Measurements from ENCODE around the gene COL1A1.

COL1A1 gene

DNA sequence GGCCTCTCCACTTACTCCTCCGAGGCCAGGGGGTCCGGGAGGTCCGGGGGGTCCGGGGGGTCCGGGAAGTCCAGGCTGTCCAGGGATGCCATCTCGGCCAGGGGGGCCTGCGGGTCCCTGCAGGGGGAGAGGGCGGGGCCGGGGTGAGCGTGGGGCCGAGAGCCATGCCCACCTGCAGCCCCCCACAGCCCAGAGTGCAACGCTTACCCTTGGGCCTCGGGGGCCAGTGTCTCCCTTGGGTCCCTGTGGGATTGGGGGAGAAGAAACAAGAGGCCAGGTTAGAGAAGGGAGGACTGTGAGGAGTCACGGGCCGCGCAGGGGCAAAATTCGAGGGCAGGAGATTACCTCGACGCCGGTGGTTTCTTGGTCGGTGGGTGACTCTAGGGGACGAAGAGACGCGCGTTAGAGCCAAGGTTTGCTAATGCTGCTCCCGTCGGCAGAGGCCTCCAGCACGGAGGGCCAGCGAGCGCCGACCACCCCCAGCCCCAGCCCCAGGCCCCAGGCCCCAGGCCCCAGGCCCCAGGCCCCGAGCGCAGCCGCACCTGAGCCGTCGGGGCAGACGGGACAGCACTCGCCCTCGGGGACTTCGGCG, 2.1 kb downstream of the COL1A1 start:
- no peak overlapping the region for H3K4me3 Mint-ChIP-seq
- no peak overlapping the region for H3K27ac Mint-ChIP-seq
- H3K36me3 Mint-ChIP-seq (ENCODE audit: low read depth) = no peaks in the 10 kb centered on the region
- DNase-seq = no peak
- H3K27me3 Mint-ChIP-seq = peaks cover 51% of the 10 kb centered on the region
- peaks cover 23% of the 10 kb centered on the region for H3K4me1 Mint-ChIP-seq (ENCODE audit: low read depth)
- no peaks in the 10 kb centered on the region for H3K9me3 Mint-ChIP-seq

DNA sequence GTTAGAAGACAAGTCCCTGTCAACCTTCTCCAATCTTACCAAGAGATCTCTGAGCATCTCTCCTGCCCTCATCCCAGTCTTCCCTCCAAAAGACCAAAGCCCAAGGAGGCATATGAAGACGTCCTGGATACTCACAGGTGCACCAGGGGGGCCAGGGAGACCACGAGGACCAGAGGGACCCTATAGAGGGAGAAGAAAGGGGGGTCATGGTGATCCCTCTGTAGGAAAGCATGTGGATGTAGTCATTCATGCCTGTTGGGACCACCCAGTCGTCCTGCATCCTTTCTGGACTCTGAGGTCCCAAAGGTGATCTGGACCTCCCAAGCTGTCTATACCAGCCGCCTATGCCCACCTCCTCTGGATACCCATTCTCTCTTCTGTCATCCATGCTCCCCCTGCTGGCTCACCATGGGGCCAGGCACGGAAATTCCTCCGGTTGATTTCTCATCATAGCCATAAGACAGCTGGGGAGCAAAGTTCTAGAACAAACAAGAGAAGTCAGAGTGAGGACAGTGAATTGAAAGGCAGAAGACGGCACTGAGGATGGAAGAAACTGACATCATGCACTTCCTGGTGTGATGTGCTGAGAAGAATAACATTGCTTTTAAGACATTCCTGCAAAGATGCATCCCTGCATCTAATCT, 3.3 kb downstream of the COL1A1 start:
- H3K9me3 Mint-ChIP-seq = no peaks in the 10 kb centered on the region
- H3K27me3 Mint-ChIP-seq = peaks cover 43% of the 10 kb centered on the region
- peak; percentile 70 for DNase-seq
- no peak overlapping the region for H3K4me3 Mint-ChIP-seq
- no peaks in the 10 kb centered on the region for H3K36me3 Mint-ChIP-seq (ENCODE audit: low read depth)
- no peak overlapping the region for H3K27ac Mint-ChIP-seq
- peaks cover 23% of the 10 kb centered on the region for H3K4me1 Mint-ChIP-seq (ENCODE audit: low read depth)

DNA sequence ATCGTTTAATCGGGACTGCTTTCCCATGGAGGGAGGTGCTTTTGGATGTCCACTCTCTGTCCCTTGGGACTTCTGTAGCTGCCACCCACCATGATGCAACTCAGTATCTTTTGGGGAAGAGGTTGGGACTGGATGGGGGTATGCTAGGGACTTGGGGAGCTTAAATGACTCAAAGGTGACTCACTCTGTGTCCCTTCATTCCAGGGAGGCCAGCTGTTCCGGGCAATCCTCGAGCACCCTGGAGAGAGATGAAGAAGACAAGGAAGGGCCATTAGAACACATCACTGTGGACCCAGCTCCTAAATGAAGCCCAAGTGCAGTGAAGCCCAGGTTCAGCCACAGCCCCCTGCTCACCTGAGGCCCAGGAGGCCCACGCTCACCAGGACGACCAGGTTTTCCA, 4.6 kb downstream of the COL1A1 start:
- H3K27ac Mint-ChIP-seq = no peak overlapping the region
- H3K36me3 Mint-ChIP-seq (ENCODE audit: low read depth) = no peaks in the 10 kb centered on the region
- no peaks in the 10 kb centered on the region for H3K9me3 Mint-ChIP-seq
- DNase-seq = no peak
- no peak overlapping the region for H3K4me3 Mint-ChIP-seq
- peaks cover 23% of the 10 kb centered on the region for H3K4me1 Mint-ChIP-seq (ENCODE audit: low read depth)
- H3K27me3 Mint-ChIP-seq = peaks cover 30% of the 10 kb centered on the region

DNA sequence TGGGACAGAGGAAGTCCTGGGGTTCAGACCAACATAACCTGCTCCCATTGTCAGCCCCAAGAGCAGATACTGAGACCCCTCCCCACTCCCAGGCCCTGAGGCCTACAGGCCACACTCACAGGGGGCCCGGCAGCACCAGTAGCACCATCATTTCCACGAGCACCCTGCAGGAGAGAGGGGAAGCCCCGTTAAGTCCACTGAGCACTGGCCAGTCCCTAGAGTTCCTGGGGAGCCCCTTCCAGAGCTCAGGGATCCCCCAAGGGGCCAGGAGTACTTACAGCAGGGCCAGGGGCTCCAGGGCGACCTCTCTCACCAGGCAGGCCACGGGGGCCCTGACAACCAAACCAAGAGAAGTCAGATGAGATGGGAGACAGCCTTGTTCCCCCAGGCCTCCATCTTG, 5.4 kb downstream of the COL1A1 start:
- Mint-ChIP-seq H3K36me3 (ENCODE audit: low read depth) (no peaks in the 10 kb centered on the region), H3K4me3 (no peak overlapping the region), H3K9me3 (no peaks in the 10 kb centered on the region), H3K27ac (no peak overlapping the region), H3K27me3 (peaks cover 23% of the 10 kb centered on the region), H3K4me1 (ENCODE audit: low read depth) (peaks cover 19% of the 10 kb centered on the region)
- DNase-seq = no peak

DNA sequence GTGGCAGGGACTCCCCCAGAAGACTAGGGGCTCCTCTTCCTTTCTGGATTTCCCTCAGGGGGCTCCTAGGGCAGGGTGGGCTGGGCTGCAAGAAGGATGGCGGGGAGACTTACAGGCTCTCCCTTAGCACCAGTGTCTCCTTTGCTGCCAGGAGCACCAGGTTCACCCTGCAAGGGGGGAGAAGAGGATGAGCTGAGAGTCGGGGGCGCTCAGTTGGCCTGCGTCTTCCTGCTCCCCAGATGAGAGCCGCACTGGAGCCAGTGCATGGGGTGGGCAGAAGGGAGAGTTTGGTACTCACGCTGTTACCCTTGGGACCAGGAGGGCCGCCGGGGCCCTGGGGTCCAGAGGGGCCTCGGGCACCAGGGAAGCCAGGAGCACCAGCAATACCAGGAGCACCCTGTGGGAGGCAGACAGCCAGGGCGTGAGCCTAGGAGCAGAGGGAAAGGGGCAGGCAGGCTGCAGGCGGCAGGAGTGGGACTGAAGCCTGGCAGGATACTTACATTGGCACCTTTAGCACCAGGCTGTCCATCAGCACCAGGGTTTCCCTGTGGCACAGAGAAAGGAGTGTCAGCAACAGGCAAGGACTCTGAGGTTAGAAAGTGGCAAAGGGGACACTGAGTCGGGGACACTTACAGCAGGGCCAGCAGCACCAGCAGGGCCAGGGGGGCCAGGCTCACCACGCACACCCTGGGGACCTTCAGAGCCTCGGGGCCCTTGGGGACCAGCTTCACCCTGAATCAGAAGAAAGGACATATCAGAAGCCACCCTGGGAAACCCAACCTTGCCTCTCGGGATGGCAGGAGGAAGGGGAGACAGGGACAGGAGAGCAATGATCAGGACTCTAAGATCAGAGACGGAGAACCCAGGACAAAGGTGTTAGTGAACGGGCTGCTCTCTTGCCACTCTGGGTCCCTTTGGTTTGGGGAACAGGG, 6.2 kb downstream of the COL1A1 start:
- no peaks in the 10 kb centered on the region for H3K9me3 Mint-ChIP-seq
- H3K4me1 Mint-ChIP-seq (ENCODE audit: low read depth) = peaks cover 12% of the 10 kb centered on the region
- H3K27ac Mint-ChIP-seq = no peak overlapping the region
- H3K36me3 Mint-ChIP-seq (ENCODE audit: low read depth) = no peaks in the 10 kb centered on the region
- H3K4me3 Mint-ChIP-seq = no peak overlapping the region
- peaks cover 18% of the 10 kb centered on the region for H3K27me3 Mint-ChIP-seq
- no peak for DNase-seq

DNA sequence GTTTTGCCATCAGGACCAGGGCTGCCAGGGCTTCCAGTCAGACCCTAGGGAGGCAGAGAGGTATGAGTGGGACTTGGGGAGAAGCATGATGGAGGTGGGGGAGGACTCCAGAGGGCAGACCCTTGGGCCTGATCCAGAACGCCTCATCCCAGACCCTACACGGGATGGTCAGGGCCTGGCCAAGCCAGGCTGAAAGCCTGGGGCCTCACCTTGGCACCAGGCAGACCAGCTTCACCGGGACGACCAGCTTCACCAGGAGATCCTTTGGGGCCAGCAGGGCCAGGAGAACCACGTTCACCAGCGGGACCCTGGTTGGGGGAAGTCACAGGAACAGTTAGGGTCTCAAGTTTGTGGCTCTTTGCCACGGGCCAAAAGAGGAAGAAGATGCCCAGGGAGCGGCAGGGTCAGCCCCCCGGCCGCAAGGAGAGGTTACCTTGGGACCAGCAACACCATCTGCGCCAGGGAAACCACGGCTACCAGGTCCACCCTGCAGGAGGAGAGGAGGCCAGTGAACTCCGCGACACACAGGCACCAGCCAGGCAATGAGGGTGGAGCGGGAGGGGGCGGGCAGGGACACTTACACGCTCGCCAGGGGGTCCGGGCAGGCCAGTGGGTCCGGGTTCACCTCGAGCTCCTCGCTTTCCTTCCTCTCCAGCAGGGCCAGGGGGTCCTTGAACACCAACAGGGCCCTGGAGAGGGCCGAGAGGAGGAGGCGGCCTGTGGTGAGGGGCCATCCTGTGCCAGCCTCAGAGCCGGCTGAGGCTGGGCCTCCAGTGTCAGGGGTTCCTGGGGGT, 7.1 kb downstream of the COL1A1 start:
- no peak overlapping the region for H3K4me3 Mint-ChIP-seq
- H3K27ac Mint-ChIP-seq = no peak overlapping the region
- peaks cover 18% of the 10 kb centered on the region for H3K27me3 Mint-ChIP-seq
- no peaks in the 10 kb centered on the region for H3K9me3 Mint-ChIP-seq
- H3K4me1 Mint-ChIP-seq (ENCODE audit: low read depth) = peaks cover 6% of the 10 kb centered on the region
- no peak for DNase-seq
- no peaks in the 10 kb centered on the region for H3K36me3 Mint-ChIP-seq (ENCODE audit: low read depth)

DNA sequence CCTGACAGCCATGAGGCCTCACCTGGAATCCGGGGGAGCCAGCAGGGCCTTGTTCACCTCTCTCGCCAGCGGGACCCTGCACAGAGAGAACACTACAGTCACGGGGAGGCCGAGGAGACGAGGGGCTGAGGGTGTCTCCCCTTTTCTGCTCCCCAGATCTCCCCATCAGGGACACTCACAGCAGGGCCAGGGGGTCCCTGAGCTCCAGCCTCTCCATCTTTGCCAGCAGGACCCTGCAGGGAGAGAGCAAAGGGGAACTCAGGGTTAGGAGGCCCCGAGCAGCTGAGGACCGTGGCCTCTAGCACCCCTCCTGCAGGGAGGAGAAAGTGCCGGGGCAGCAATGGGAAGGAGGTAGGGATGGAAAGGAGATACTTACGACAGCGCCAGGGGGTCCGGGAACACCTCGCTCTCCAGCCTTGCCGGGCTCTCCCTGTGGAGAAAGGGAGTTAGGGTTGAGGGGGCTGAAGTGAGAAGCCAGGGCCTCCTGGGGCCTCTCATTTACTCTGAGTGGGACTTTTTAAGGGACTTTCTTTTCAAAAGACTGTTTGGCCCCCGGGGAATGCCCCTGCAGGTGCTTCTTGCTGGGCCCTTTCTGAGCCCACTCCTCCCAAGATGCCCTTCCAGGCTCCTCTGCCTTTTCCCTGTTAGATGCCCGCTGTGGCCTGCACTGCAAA, 8.7 kb downstream of the COL1A1 start:
- no peak overlapping the region for H3K27ac Mint-ChIP-seq
- peaks cover 8% of the 10 kb centered on the region for H3K27me3 Mint-ChIP-seq
- no peaks in the 10 kb centered on the region for H3K36me3 Mint-ChIP-seq (ENCODE audit: low read depth)
- H3K9me3 Mint-ChIP-seq = no peaks in the 10 kb centered on the region
- DNase-seq = no peak
- H3K4me1 Mint-ChIP-seq (ENCODE audit: low read depth) = no peaks in the 10 kb centered on the region
- H3K4me3 Mint-ChIP-seq = no peak overlapping the region

DNA sequence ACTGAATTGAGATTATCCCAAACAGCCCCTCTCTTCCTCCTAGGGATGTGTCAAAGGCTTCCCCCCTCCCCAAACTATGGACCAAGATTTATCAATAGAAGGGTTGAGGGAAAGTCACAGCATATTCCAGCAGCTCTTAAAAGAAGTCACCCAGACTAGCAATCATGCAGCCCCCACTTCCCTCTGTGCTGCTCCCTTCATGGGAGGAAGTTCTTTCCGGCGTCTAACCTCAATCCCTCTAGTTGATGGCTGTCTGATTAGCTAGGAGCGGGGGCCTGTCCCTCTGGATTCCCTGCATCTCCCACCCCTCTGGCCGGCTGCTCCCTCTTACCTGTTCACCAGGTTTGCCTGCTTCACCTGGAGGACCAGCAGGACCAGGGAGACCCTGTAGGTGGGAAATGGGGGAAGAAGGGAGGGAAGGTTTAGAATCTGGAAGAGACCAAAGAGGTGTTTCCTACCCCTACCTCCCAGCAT, 9.2 kb downstream of the COL1A1 start:
- no peak for DNase-seq
- H3K36me3 Mint-ChIP-seq (ENCODE audit: low read depth) = no peaks in the 10 kb centered on the region
- no peaks in the 10 kb centered on the region for H3K4me1 Mint-ChIP-seq (ENCODE audit: low read depth)
- no peak overlapping the region for H3K4me3 Mint-ChIP-seq
- H3K9me3 Mint-ChIP-seq = no peaks in the 10 kb centered on the region
- peaks cover 2% of the 10 kb centered on the region for H3K27me3 Mint-ChIP-seq
- H3K27ac Mint-ChIP-seq = no peak overlapping the region

DNA sequence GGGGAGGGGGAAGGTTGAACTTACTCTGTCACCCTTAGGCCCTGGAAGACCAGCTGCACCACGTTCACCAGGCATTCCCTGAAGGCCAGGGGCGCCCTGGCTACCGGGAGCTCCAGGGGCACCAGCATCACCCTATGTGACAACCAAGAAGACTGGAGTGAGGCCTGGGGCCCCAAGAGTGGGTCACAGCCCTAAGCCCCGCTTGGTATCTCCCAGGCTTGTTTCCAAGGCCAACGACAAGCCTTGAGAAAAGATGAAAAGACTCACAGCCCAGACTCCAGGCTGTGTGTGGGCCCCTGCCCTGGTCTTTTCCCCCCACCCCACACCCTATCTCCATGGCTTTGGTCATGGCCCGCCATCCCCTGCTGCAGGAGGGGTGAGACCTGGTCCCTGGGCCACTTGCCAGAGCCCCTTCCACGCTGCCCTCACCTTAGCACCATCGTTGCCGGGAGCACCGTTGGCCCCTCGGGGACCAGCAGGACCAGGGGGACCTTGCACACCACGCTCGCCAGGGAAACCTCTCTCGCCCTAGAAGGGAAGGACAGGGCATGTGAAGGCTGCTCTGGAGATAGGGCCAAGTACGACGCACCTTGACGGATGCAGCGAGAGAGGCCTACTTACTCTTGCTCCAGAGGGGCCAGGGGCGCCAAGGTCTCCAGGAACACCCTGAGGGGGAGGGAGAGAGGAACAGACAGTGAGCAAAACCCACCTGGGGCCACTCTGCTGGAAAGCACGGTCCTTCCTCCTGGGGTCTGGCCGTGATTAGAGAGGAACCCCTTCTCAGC, 9.9 kb downstream of the COL1A1 start:
- Mint-ChIP-seq H3K27ac (no peak overlapping the region), H3K4me3 (no peak overlapping the region), H3K36me3 (ENCODE audit: low read depth) (no peaks in the 10 kb centered on the region), H3K27me3 (peaks cover 2% of the 10 kb centered on the region), H3K4me1 (ENCODE audit: low read depth) (no peaks in the 10 kb centered on the region), H3K9me3 (no peaks in the 10 kb centered on the region)
- DNase-seq = no peak

DNA sequence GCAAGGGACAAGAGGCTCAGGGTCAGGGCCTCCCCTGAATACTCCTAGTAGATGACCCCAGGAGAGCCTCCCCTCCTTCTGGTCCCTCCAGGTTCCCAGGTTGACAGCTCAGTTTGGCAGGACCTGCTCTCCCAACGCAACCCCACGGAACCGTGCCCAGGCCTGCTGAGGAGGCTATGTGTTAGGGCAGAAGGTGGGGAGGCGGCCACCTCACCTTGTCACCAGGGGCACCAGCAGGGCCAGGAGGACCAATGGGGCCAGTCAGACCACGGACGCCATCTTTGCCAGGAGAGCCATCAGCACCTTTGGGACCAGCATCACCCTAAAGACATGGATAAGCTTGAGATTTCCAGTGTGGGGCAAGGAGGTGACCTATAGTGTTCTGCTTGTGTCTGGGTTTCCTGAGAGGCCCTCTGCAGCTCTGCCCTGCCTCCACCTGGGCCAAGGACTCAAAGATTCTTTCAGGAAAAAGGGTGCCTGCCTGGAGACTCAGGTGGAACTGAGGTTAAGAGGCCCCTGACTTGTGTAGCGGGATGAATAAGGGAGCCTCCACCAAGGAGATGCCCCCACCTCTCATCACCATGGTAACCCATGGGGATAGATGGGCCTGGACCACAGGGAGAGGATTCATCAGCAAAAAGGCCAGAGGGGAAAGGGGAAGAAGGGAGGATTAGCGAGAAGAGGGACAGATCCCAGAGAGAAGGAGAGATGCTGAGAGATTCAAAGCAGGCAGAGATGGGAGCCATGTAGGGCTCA, 10.7 kb downstream of the COL1A1 start:
- Mint-ChIP-seq H3K4me3 (no peak overlapping the region), H3K4me1 (ENCODE audit: low read depth) (no peaks in the 10 kb centered on the region), H3K36me3 (ENCODE audit: low read depth) (no peaks in the 10 kb centered on the region), H3K27ac (no peak overlapping the region), H3K27me3 (peaks cover 2% of the 10 kb centered on the region), H3K9me3 (no peaks in the 10 kb centered on the region)
- no peak for DNase-seq

DNA sequence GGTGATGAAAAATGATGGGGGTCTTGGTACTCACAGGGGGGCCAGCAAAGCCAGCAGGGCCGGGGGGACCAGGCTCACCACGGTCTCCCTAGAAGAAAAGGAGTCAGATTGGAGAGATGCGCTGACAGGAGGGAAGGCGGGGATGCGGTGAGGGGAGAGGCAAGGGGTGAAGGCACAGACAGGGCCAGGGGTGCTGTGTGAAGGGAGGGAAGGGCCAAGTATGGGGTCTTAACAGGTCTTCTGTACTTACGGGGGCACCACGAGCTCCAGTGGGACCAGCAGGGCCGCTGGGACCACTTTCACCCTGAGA, 11.2 kb downstream of the COL1A1 start:
- no peaks in the 10 kb centered on the region for H3K36me3 Mint-ChIP-seq (ENCODE audit: low read depth)
- H3K4me1 Mint-ChIP-seq (ENCODE audit: low read depth) = no peaks in the 10 kb centered on the region
- no peaks in the 10 kb centered on the region for H3K9me3 Mint-ChIP-seq
- H3K4me3 Mint-ChIP-seq = no peak overlapping the region
- DNase-seq = no peak
- H3K27ac Mint-ChIP-seq = no peak overlapping the region
- H3K27me3 Mint-ChIP-seq = peaks cover 2% of the 10 kb centered on the region

DNA sequence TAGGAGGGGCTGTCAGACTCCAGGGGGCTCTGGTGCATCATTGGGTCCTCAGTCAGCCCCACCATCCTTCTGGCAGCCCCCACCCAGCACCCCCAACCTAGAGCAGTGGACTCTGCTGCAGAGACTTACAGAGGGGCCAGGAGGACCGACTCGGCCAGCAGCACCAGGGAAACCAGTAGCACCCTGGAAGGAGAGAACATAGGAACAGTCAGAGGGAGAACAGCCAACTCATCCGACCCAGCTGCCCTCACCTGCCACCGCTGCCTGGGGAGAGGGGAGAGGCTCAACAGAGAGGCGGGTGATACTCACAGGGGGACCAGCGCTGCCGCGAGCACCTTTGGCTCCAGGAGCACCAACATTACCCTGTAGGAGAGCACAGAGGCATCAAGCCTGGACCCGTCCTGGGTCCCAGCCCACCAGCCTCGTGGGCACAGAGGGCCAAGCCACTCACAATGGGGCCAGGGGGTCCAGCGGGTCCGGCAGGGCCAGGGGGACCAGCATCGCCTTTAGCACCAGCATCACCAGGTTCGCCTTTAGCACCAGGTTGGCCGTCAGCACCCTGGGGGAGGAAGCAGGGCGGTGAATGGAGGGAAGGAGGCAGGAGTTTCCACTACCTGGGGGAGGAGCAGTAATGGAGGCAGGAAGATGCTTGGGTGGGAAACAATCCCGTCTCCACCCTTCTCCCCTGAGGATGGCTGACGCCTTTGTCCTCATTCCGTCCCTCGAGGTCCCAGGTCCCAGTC, 11.7 kb downstream of the COL1A1 start:
- no peak overlapping the region for H3K4me3 Mint-ChIP-seq
- no peak overlapping the region for H3K27ac Mint-ChIP-seq
- no peak for DNase-seq
- peaks cover under 1% of the 10 kb centered on the region for H3K4me1 Mint-ChIP-seq (ENCODE audit: low read depth)
- peaks cover 2% of the 10 kb centered on the region for H3K27me3 Mint-ChIP-seq
- no peaks in the 10 kb centered on the region for H3K36me3 Mint-ChIP-seq (ENCODE audit: low read depth)
- H3K9me3 Mint-ChIP-seq = no peaks in the 10 kb centered on the region

All from activated T-cell treated with anti-CD3 and anti-CD28 coated beads, Interleukin-2, amount 50 U/mL, for 24 hours (primary cell).